T-helper 1 cell treated with Interleukin-12 subunit alpha and Interleukin-12 subunit beta and Interleukin-4 antibody, amounts not matched to agents 30 μg/mL and 1 μg/mL, for 36 hours (primary cell): Measurements from ENCODE around the gene CDK6.

ENCODE experiments used
- H3K27ac Mint-ChIP-seq: one replicate; pipeline ENCODE4 v1.8.0; 2021; ENCODE audit warnings: mild to moderate bottlenecking, mixed read lengths
- H3K27me3 Mint-ChIP-seq: one replicate; pipeline ENCODE4 v1.8.0; 2021; ENCODE audit warnings: low read depth, mixed read lengths
- H3K36me3 Mint-ChIP-seq: one replicate; pipeline ENCODE4 v1.8.0; 2021; ENCODE audit warnings: low read depth, mixed read lengths
- H3K4me1 Mint-ChIP-seq: one replicate; pipeline ENCODE4 v1.8.0; 2021; ENCODE audit warnings: low read depth, mixed read lengths
- H3K4me3 Mint-ChIP-seq: one replicate; pipeline ENCODE4 v1.8.0; 2021; ENCODE audit warnings: mild to moderate bottlenecking, moderate library complexity, mixed read lengths
- H3K9me3 Mint-ChIP-seq: one replicate; pipeline ENCODE4 v1.8.0; 2021; ENCODE audit warnings: mixed read lengths

CDK6 gene

GRCh38 chr7:92668564-92668963, 167.8 kb downstream of the CDK6 start:
- no peaks in the 10 kb centered on the region for H3K27me3 Mint-ChIP-seq
- peaks cover 3% of the 10 kb centered on the region for H3K9me3 Mint-ChIP-seq
- peak overlapping the region; percentile 55 for H3K27ac Mint-ChIP-seq
- H3K4me3 Mint-ChIP-seq, result no peak overlapping the region
- peaks cover 64% of the 10 kb centered on the region for H3K4me1 Mint-ChIP-seq
- peaks cover 63% of the 10 kb centered on the region for H3K36me3 Mint-ChIP-seq

GRCh38 chr7:92667816-92668535, 168.4 kb downstream of the CDK6 start:
- peaks cover 57% of the 10 kb centered on the region for H3K36me3 Mint-ChIP-seq
- H3K4me3 Mint-ChIP-seq, result no peak overlapping the region
- H3K27ac Mint-ChIP-seq, result peak overlapping the region; percentile 55
- H3K4me1 Mint-ChIP-seq, result peaks cover 60% of the 10 kb centered on the region
- no peaks in the 10 kb centered on the region for H3K27me3 Mint-ChIP-seq
- peaks cover 3% of the 10 kb centered on the region for H3K9me3 Mint-ChIP-seq

GRCh38 chr7:92665926-92666325, 170.4 kb downstream of the CDK6 start:
- H3K36me3 Mint-ChIP-seq, result peaks cover 43% of the 10 kb centered on the region
- H3K4me1 Mint-ChIP-seq, result peaks cover 46% of the 10 kb centered on the region
- H3K27me3 Mint-ChIP-seq, result no peaks in the 10 kb centered on the region
- H3K4me3 Mint-ChIP-seq, result peak overlapping the region; percentile 47
- H3K9me3 Mint-ChIP-seq, result peaks cover 3% of the 10 kb centered on the region
- peak overlapping the region; percentile 89 for H3K27ac Mint-ChIP-seq

- Mint-ChIP-seq H3K4me3 (no peak overlapping the region), H3K36me3 (peaks cover 19% of the 10 kb centered on the region)
Observed at GRCh38 chr7:92661651-92662050, 174.7 kb downstream of the CDK6 start.

GRCh38 chr7:92658671-92659070, 177.7 kb downstream of the CDK6 start:
- Mint-ChIP-seq H3K4me1 (peaks cover 33% of the 10 kb centered on the region), H3K27me3 (no peaks in the 10 kb centered on the region), H3K9me3 (peaks cover 4% of the 10 kb centered on the region), H3K27ac (no peak overlapping the region), H3K36me3 (peaks cover 22% of the 10 kb centered on the region), H3K4me3 (no peak overlapping the region)

More at GRCh38 chr7:92661651-92662050, 174.7 kb downstream of the CDK6 start:
- Mint-ChIP-seq H3K27ac (no peak overlapping the region), H3K4me1 (peaks cover 37% of the 10 kb centered on the region), H3K27me3 (no peaks in the 10 kb centered on the region), H3K9me3 (peaks cover 3% of the 10 kb centered on the region)

- Mint-ChIP-seq H3K27me3 (no peaks in the 10 kb centered on the region), H3K36me3 (peaks cover 26% of the 10 kb centered on the region), H3K4me3 (no peak overlapping the region), H3K4me1 (peaks cover 41% of the 10 kb centered on the region), H3K9me3 (peaks cover 4% of the 10 kb centered on the region), H3K27ac (no peak overlapping the region)
Observed at GRCh38 chr7:92657391-92657790, 179.0 kb downstream of the CDK6 start.

GRCh38 chr7:92656121-92656520, 180.3 kb downstream of the CDK6 start:
- peaks cover 33% of the 10 kb centered on the region for H3K36me3 Mint-ChIP-seq

GRCh38 chr7:92655346-92655884, 181.0 kb downstream of the CDK6 start:
- no peak overlapping the region for H3K27ac Mint-ChIP-seq
- H3K9me3 Mint-ChIP-seq, result peaks cover 4% of the 10 kb centered on the region
- H3K27me3 Mint-ChIP-seq, result no peaks in the 10 kb centered on the region
- peaks cover 34% of the 10 kb centered on the region for H3K36me3 Mint-ChIP-seq
- H3K4me3 Mint-ChIP-seq, result no peak overlapping the region
- H3K4me1 Mint-ChIP-seq, result peaks cover 50% of the 10 kb centered on the region

More at GRCh38 chr7:92656121-92656520, 180.3 kb downstream of the CDK6 start:
- Mint-ChIP-seq H3K4me1 (peaks cover 49% of the 10 kb centered on the region), H3K4me3 (no peak overlapping the region), H3K27me3 (no peaks in the 10 kb centered on the region), H3K27ac (no peak overlapping the region), H3K9me3 (peaks cover 4% of the 10 kb centered on the region)

GRCh38 chr7:92653136-92653535, 183.2 kb downstream of the CDK6 start:
- peaks cover 60% of the 10 kb centered on the region for H3K4me1 Mint-ChIP-seq
- peaks cover 4% of the 10 kb centered on the region for H3K9me3 Mint-ChIP-seq
- no peaks in the 10 kb centered on the region for H3K27me3 Mint-ChIP-seq
- peak overlapping the region; percentile 28 for H3K27ac Mint-ChIP-seq
- peaks cover 34% of the 10 kb centered on the region for H3K36me3 Mint-ChIP-seq
- no peak overlapping the region for H3K4me3 Mint-ChIP-seq

GRCh38 chr7:92652536-92652935, 183.8 kb downstream of the CDK6 start:
- H3K27me3 Mint-ChIP-seq, result no peaks in the 10 kb centered on the region
- peaks cover 35% of the 10 kb centered on the region for H3K36me3 Mint-ChIP-seq
- peaks cover 4% of the 10 kb centered on the region for H3K9me3 Mint-ChIP-seq
- no peak overlapping the region for H3K4me3 Mint-ChIP-seq
- H3K4me1 Mint-ChIP-seq, result peaks cover 64% of the 10 kb centered on the region
- H3K27ac Mint-ChIP-seq, result peak overlapping the region; percentile 61

GRCh38 chr7:92650391-92650790, 186.0 kb downstream of the CDK6 start:
- peaks cover 37% of the 10 kb centered on the region for H3K36me3 Mint-ChIP-seq
- H3K9me3 Mint-ChIP-seq, result no peaks in the 10 kb centered on the region
- H3K4me3 Mint-ChIP-seq, result no peak overlapping the region
- peak overlapping the region; percentile 45 for H3K27ac Mint-ChIP-seq
- H3K27me3 Mint-ChIP-seq, result no peaks in the 10 kb centered on the region
- H3K4me1 Mint-ChIP-seq, result peaks cover 72% of the 10 kb centered on the region

GRCh38 chr7:92648067-92648466, 188.3 kb downstream of the CDK6 start:
- Mint-ChIP-seq H3K27me3 (no peaks in the 10 kb centered on the region), H3K4me1 (peaks cover 79% of the 10 kb centered on the region), H3K9me3 (no peaks in the 10 kb centered on the region), H3K36me3 (peaks cover 40% of the 10 kb centered on the region), H3K27ac (peak overlapping the region; percentile 82), H3K4me3 (peak overlapping the region; percentile 34)

GRCh38 chr7:92647652-92648051, 188.7 kb downstream of the CDK6 start:
- Mint-ChIP-seq H3K27ac (peak overlapping the region; percentile 82), H3K27me3 (no peaks in the 10 kb centered on the region), H3K9me3 (no peaks in the 10 kb centered on the region)

GRCh38 chr7:92647011-92647625, 189.3 kb downstream of the CDK6 start:
- H3K27ac Mint-ChIP-seq, result peak overlapping the region; percentile 82
- H3K27me3 Mint-ChIP-seq, result no peaks in the 10 kb centered on the region
- H3K9me3 Mint-ChIP-seq, result no peaks in the 10 kb centered on the region
- H3K4me3 Mint-ChIP-seq, result peak overlapping the region; percentile 48
- H3K36me3 Mint-ChIP-seq, result peaks cover 39% of the 10 kb centered on the region
- H3K4me1 Mint-ChIP-seq, result peaks cover 81% of the 10 kb centered on the region

More at GRCh38 chr7:92647652-92648051, 188.7 kb downstream of the CDK6 start:
- H3K4me3 Mint-ChIP-seq, result peak overlapping the region; percentile 34
- peaks cover 40% of the 10 kb centered on the region for H3K36me3 Mint-ChIP-seq
- peaks cover 80% of the 10 kb centered on the region for H3K4me1 Mint-ChIP-seq
